HepG2 (cell line): ENCODE results near the gene ART3. TPM values are rescaled to one million over a fixed set of nuclear protein-coding genes. Genes with fewer than 3 reads are reported as not detected.

Experiments
- ARID2 ChIP-seq: sonication (generic); formaldehyde crosslinking; IDR thresholded peaks from 2 replicates; pipeline ENCODE4 v1.8.1; 2022; ENCODE audit warnings: mild to moderate bottlenecking, missing genetic modification reagents, borderline replicate concordance
- EED ChIP-seq: sonication (generic); formaldehyde crosslinking; IDR thresholded peaks from 2 replicates; pipeline ENCODE4 v1.5.0; 2020; ENCODE audit warnings: mild to moderate bottlenecking, missing genetic modification reagents
- HDAC1 ChIP-seq: sonication (generic); formaldehyde crosslinking; IDR thresholded peaks from 2 replicates; pipeline ENCODE4 v1.5.1; 2020; ENCODE audit warnings: mild to moderate bottlenecking, missing genetic modification reagents
- LRRFIP1 ChIP-seq: sonication (generic); formaldehyde crosslinking; conservative IDR thresholded peaks from 2 replicates; pipeline ENCODE4 v1.4.0; 2020; ENCODE audit warnings: missing genetic modification reagents
- MIER3 ChIP-seq: IDR thresholded peaks from 2 replicates; pipeline ENCODE4 v1.6.1; 2016; ENCODE audit warnings: missing compliant biosample characterization, borderline replicate concordance
- NFKB2 ChIP-seq: sonication (generic); formaldehyde crosslinking; IDR thresholded peaks from 2 replicates; pipeline ENCODE4 v1.4.0; 2020; ENCODE audit warnings: missing genetic modification reagents, borderline replicate concordance
- PRPF4 ChIP-seq: fragments of 200-400 bp; formaldehyde crosslinking; IDR thresholded peaks from 2 replicates; pipeline ENCODE4 v1.6.1; 2016; ENCODE audit warnings: low read length, low read depth; ENCODE audit not compliant: poor library complexity, severe bottlenecking
- SMAD9 ChIP-seq: sonication (generic); formaldehyde crosslinking; IDR thresholded peaks from 2 replicates; pipeline ENCODE4 v1.5.1; 2020; ENCODE audit warnings: mild to moderate bottlenecking, missing genetic modification reagents
- ZBTB49 ChIP-seq: sonication (generic); formaldehyde crosslinking; IDR thresholded peaks from 2 replicates; pipeline ENCODE4 v1.4.0; 2020; ENCODE audit warnings: missing genetic modification reagents, borderline replicate concordance
- ZNF431 ChIP-seq: sonication (generic); formaldehyde crosslinking; IDR thresholded peaks from 2 replicates; pipeline ENCODE4 v1.9.0; 2022; ENCODE audit warnings: missing genetic modification reagents, low read depth, mild to moderate bottlenecking, borderline replicate concordance
- ZNF503 ChIP-seq: sonication (generic); formaldehyde crosslinking; IDR thresholded peaks from 2 replicates; pipeline ENCODE4 v1.4.0; 2020; ENCODE audit warnings: missing genetic modification reagents
- ZNF704 ChIP-seq: sonication (generic); formaldehyde crosslinking; IDR thresholded peaks from 2 replicates; pipeline ENCODE4 v1.8.1; 2023; ENCODE audit warnings: mild to moderate bottlenecking, inconsistent platforms, moderate library complexity, missing genetic modification reagents, borderline replicate concordance
- polyA plus RNA-seq, 8 experiments: library from polyadenylated mRNA; depleted of rRNA in 3 of 8; stranded (reverse) in 7 of 8; unstranded in 1 of 8; fragments of >200 nt; fragmentation: Illumina TruSeq in 4 of 8; extraction: Trizol in 4 of 8; gene quantifications; 2 replicates each; pipeline versions ENCODE4 v1.2.1 to v1.2.3, GENCODE V29; 2011 to 2016; ENCODE audit warnings: low read depth in 4 of 8, missing spikeins in 1 of 8, mixed read lengths in 1 of 8; ENCODE audit not compliant: insufficient read depth in 1 of 8
- total RNA-seq, 5 experiments: library from RNA; depleted of rRNA; stranded (reverse); fragments of >200 nt; fragmentation: Illumina TruSeq; extraction: Trizol; gene quantifications; 2 replicates each; pipeline ENCODE4 v1.2.3, GENCODE V29; 2016; ENCODE audit warnings: low read depth in 1 of 5
- TF ChIP-seq, protein P1 (sequence below): sonication (generic); formaldehyde crosslinking; IDR thresholded peaks from 2 replicates; pipeline ENCODE4 v1.4.0; 2020; ENCODE audit warnings: mild to moderate bottlenecking, low read depth, missing genetic modification reagents
- TF ChIP-seq, protein P2 (sequence below): sonication (generic); formaldehyde crosslinking; IDR thresholded peaks from 2 replicates; pipeline ENCODE4 v1.4.0; 2020; ENCODE audit warnings: missing genetic modification reagents, borderline replicate concordance

ART3 gene
- total and polyA plus RNA-seq, 2 of the 13 experiments (the other 11 are each of a cell fraction or from before 2014, with no cell fraction given): not detected

GRCh38 chr4:76148142-76148865, 73.8 kb downstream of the ART3 start, which contains the start of gene NUP54 (continued):
- TF ChIP-seq ARID2 (CRISPR knock-in tag) (no peak), PRPF4 (no peak), EED (CRISPR knock-in tag) (peak; percentile 89), LRRFIP1 (CRISPR knock-in tag) (peak; percentile 49; the same call in 1 of the 2 replicates), MIER3 (CRISPR knock-in tag) (peak; percentile 77), ZNF503 (CRISPR knock-in tag) (peak; percentile 68), NFKB2 (CRISPR knock-in tag) (peak; percentile 86; the same call in 1 of the 2 replicates), ZNF431 (CRISPR knock-in tag) (no peak), ZBTB49 (CRISPR knock-in tag) (no peak), SMAD9 (no peak), ZNF704 (0 out of 2 replicates have a peak, but pooled peaks have one; percentile 64), HDAC1 (CRISPR knock-in tag) (peak; percentile 91)
- TF ChIP-seq, protein P1, sequence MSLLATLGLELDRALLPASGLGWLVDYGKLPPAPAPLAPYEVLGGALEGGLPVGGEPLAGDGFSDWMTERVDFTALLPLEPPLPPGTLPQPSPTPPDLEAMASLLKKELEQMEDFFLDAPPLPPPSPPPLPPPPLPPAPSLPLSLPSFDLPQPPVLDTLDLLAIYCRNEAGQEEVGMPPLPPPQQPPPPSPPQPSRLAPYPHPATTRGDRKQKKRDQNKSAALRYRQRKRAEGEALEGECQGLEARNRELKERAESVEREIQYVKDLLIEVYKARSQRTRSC (CRISPR knock-in tag): 0 out of 2 replicates have a peak, but pooled peaks have one; percentile 37
- TF ChIP-seq, protein P2, sequence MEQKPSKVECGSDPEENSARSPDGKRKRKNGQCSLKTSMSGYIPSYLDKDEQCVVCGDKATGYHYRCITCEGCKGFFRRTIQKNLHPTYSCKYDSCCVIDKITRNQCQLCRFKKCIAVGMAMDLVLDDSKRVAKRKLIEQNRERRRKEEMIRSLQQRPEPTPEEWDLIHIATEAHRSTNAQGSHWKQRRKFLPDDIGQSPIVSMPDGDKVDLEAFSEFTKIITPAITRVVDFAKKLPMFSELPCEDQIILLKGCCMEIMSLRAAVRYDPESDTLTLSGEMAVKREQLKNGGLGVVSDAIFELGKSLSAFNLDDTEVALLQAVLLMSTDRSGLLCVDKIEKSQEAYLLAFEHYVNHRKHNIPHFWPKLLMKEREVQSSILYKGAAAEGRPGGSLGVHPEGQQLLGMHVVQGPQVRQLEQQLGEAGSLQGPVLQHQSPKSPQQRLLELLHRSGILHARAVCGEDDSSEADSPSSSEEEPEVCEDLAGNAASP (CRISPR knock-in tag): peak; percentile 78
